HepG2 (cell line): Measurements from ENCODE around the gene TMEM134. TPM values are rescaled to one million over a fixed set of nuclear protein-coding genes. Genes with fewer than 3 reads are reported as not detected.

Source experiments
- CSRNP2 ChIP-seq: sonication (generic); formaldehyde crosslinking; conservative IDR thresholded peaks from 2 replicates; pipeline ENCODE4 v1.8.0; 2022; ENCODE audit warnings: low read depth, missing genetic modification reagents
- GABPA ChIP-seq, 2 experiments: IDR thresholded peaks; 2 replicates each; pipeline ENCODE4 v1.6.1; 2011 to 2016; ENCODE audit warnings: low read depth in 2 of 2, low read length in 1 of 2, missing biosample characterization in 1 of 2, missing genetic modification characterization in 1 of 2
- MBNL3 ChIP-seq: fragments of 250-450 bp; sonication (Bioruptor Pico); conservative IDR thresholded peaks from 2 replicates; pipeline ENCODE4 v1.8.0; 2022; ENCODE audit warnings: mild to moderate bottlenecking, inconsistent platforms
- MLXIP ChIP-seq: sonication (generic); formaldehyde crosslinking; IDR thresholded peaks from 2 replicates; pipeline ENCODE4 v1.9.0; 2021; ENCODE audit warnings: missing genetic modification reagents, borderline replicate concordance
- NFKBIZ ChIP-seq: IDR thresholded peaks from 2 replicates; pipeline ENCODE4 v1.6.1; 2018; ENCODE audit warnings: missing genetic modification reagents, missing compliant biosample characterization
- ONECUT2 ChIP-seq: sonication (generic); formaldehyde crosslinking; IDR thresholded peaks from 2 replicates; pipeline ENCODE4 v1.4.0; 2020; ENCODE audit warnings: missing genetic modification reagents
- PAX8 ChIP-seq: sonication (generic); formaldehyde crosslinking; IDR thresholded peaks from 2 replicates; pipeline ENCODE4 v1.8.0; 2022; ENCODE audit warnings: mild to moderate bottlenecking, missing genetic modification reagents, borderline replicate concordance
- PHB2 ChIP-seq: fragments of 450-650 bp; IDR thresholded peaks from 2 replicates; pipeline ENCODE4 v1.6.1; 2018; ENCODE audit not compliant: partially characterized antibody
- POGZ ChIP-seq: sonication (generic); formaldehyde crosslinking; IDR thresholded peaks from 2 replicates; pipeline ENCODE4 v1.4.0; 2020; ENCODE audit warnings: mild to moderate bottlenecking, missing genetic modification reagents
- PRDM10 ChIP-seq: sonication (generic); formaldehyde crosslinking; IDR thresholded peaks from 2 replicates; pipeline ENCODE4 v1.4.0; 2020; ENCODE audit warnings: low read depth, missing genetic modification reagents
- RFX1 ChIP-seq: fragments of 450-650 bp; IDR thresholded peaks from 2 replicates; pipeline ENCODE4 v1.6.1; 2017
- SP1 ChIP-seq, 2 experiments: fragments of 450-650 bp in 1 of 2; sonication (generic) in 1 of 2; formaldehyde crosslinking in 1 of 2; IDR thresholded peaks; 2 replicates each; pipeline versions ENCODE4 v1.4.0 to v1.6.1; 2016 to 2020; ENCODE audit warnings: missing genetic modification reagents in 1 of 2
- TERF1 ChIP-seq: sonication (generic); formaldehyde crosslinking; IDR thresholded peaks from 2 replicates; pipeline ENCODE4 v1.8.0; 2022; ENCODE audit warnings: mild to moderate bottlenecking, missing genetic modification reagents, moderate library complexity
- ZBTB7A ChIP-seq: sonication (generic); formaldehyde crosslinking; IDR thresholded peaks from 2 replicates; pipeline ENCODE4 v1.8.0; 2022; ENCODE audit warnings: mild to moderate bottlenecking, missing genetic modification reagents
- ZNF552 ChIP-seq: sonication (generic); formaldehyde crosslinking; IDR thresholded peaks from 2 replicates; pipeline ENCODE4 v1.9.0; 2022; ENCODE audit warnings: missing genetic modification reagents, mild to moderate bottlenecking, borderline replicate concordance
- ZNF691 ChIP-seq: sonication (generic); formaldehyde crosslinking; IDR thresholded peaks from 2 replicates; pipeline ENCODE4 v1.4.0; 2020; ENCODE audit warnings: missing genetic modification reagents, low read depth, mild to moderate bottlenecking, borderline replicate concordance
- ZNF737 ChIP-seq: sonication (generic); formaldehyde crosslinking; IDR thresholded peaks from 2 replicates; pipeline ENCODE4 v1.5.0; 2020; ENCODE audit warnings: missing genetic modification reagents, mild to moderate bottlenecking, borderline replicate concordance
- ZNF777 ChIP-seq: sonication (generic); formaldehyde crosslinking; IDR thresholded peaks from 2 replicates; pipeline ENCODE4 v1.4.0; 2020; ENCODE audit warnings: missing genetic modification reagents
- polyA plus RNA-seq, 8 experiments: library from polyadenylated mRNA; depleted of rRNA in 3 of 8; stranded (reverse) in 7 of 8; unstranded in 1 of 8; fragments of >200 nt; fragmentation: Illumina TruSeq in 4 of 8; extraction: Trizol in 4 of 8; gene quantifications; 2 replicates each; pipeline versions ENCODE4 v1.2.1 to v1.2.3, GENCODE V29; 2011 to 2016; ENCODE audit warnings: low read depth in 4 of 8, missing spikeins in 1 of 8, mixed read lengths in 1 of 8; ENCODE audit not compliant: insufficient read depth in 1 of 8
- total RNA-seq, 5 experiments: library from RNA; depleted of rRNA; stranded (reverse); fragments of >200 nt; fragmentation: Illumina TruSeq; extraction: Trizol; gene quantifications; 2 replicates each; pipeline ENCODE4 v1.2.3, GENCODE V29; 2016; ENCODE audit warnings: low read depth in 1 of 5

Gene TMEM134
- total and polyA plus RNA-seq, 2 of the 13 experiments (the other 11 are each of a cell fraction or from before 2014, with no cell fraction given): 6.9 to 26.9 TPM

GRCh38 chr11:67505605-67506396 is 36.8 kb upstream of the TMEM134 start (continued):
- TF ChIP-seq MLXIP (CRISPR knock-in tag) (no peak), RFX1 (no peak), PAX8 (0 out of 2 replicates have a peak, but pooled peaks have one; percentile 41), PRDM10 (0 out of 2 replicates have a peak, but pooled peaks have one; percentile 20), ZNF691 (CRISPR knock-in tag) (no peak), ZNF552 (CRISPR knock-in tag) (peak; percentile 55; the same call in 1 of the 2 replicates), CSRNP2 (no peak), PHB2 (no peak), TERF1 (CRISPR knock-in tag) (no peak), ZBTB7A (CRISPR knock-in tag) (0 out of 2 replicates have a peak, but pooled peaks have one; percentile 27), SP1 (IDR thresholded peaks at IDR 0.05) (no peak), SP1 (CRISPR knock-in tag; IDR thresholded peaks at IDR 0.05) (peak; percentile 58; the same call in 1 of the 2 replicates), POGZ (CRISPR knock-in tag) (no peak), MBNL3 (CRISPR knock-in tag) (no peak), NFKBIZ (no peak; the same call in 1 of the 2 replicates), ZNF777 (CRISPR knock-in tag) (no peak), GABPA (IDR thresholded peaks at IDR 0.05; ENCODE audit: low read depth, low read length) (no peak), GABPA (CRISPR knock-in tag; IDR thresholded peaks at IDR 0.05; ENCODE audit: low read depth) (peak; percentile 33; the same call in 1 of the 2 replicates), ONECUT2 (CRISPR knock-in tag) (no peak), ZNF737 (CRISPR knock-in tag) (no peak)
